Activated naive CD8-positive, alpha-beta T cell treated with anti-CD3 and anti-CD28 coated beads, Interleukin-2, amount 10 ng/mL, durations not matched to agents 7 days and 5 days (primary cell): ENCODE measurements around the gene APOD. TPM values are rescaled to one million over a fixed set of nuclear protein-coding genes. Genes with fewer than 3 reads are reported as not detected.

ENCODE experiments used
- total RNA-seq, 2 experiments: library from RNA; stranded (reverse); gene quantifications; one replicate each; pipeline ENCODE4 v1.2.3, GENCODE V29; 2021

The APOD gene
- total RNA-seq, 2 experiments from 2014 or later: not detected

Other genes with a start within 250 kb of the APOD start
- gene ACAP2, start 140.9 kb downstream of the APOD start, total RNA-seq: 10 to 100 TPM; 68.3 to 73.4 TPM
- gene PPP1R2, start 40.6 kb downstream of the APOD start, total RNA-seq: 10 to 100 TPM; 85.3 to 93.6 TPM
- 1 to 10 TPM; 3.0 to 3.1 TPM for gene MUC20, start 137.0 kb upstream of the APOD start, total RNA-seq
- gene MUC4, start 228.0 kb upstream of the APOD start, total RNA-seq: under 1 TPM in 1 of 2 experiments, not detected in 1; 0.06 TPM